T-helper 1 cell treated with Interleukin-12 subunit alpha and Interleukin-12 subunit beta and Interleukin-4 antibody, amounts not matched to agents 30 ng/mL and 1 ng/mL, for 36 hours (primary cell): ENCODE measurements around the gene SBNO1. TPM values are rescaled to one million over a fixed set of nuclear protein-coding genes. Genes with fewer than 3 reads are reported as not detected.
"Not testable (repeated sequence)": the region's sequence is repeated elsewhere in the genome, so short reads cannot be mapped to it uniquely, and the experiment has no call there.

Experiments used
- intact Hi-C: fragments of 100-400 bp; cut with micrococcal nuclease; formaldehyde crosslinking; loops from one replicate; pipeline ENCODE4 v1.15.1; 2024
- total RNA-seq: library from RNA; stranded (reverse); gene quantifications from 2 replicates; pipeline ENCODE4 v1.2.3, GENCODE V29; 2022

The SBNO1 gene
- total RNA-seq, 1 donor from 2014 or later = 44.1 TPM

- intact Hi-C loops = no loop called here
These were observed 10.0 kb downstream of the SBNO1 start for GRCh38 chr12:123354600-123354999.

GRCh38 chr12:123351349-123351748, 13.3 kb downstream of the SBNO1 start:
- intact Hi-C loops = no loop called here

- intact Hi-C loops = no loop called here
These were observed 17.7 kb downstream of the SBNO1 start for GRCh38 chr12:123346946-123347345.

- intact Hi-C loops = no loop called here
These were observed 20.6 kb downstream of the SBNO1 start for GRCh38 chr12:123344086-123344485.

GRCh38 chr12:123337070-123337469, 27.6 kb downstream of the SBNO1 start:
- intact Hi-C loops = no loop called here

- intact Hi-C loops = no loop called here
These were observed 28.1 kb downstream of the SBNO1 start for GRCh38 chr12:123336530-123336929.

- intact Hi-C loops = no loop called here
These were observed 29.2 kb downstream of the SBNO1 start for GRCh38 chr12:123335490-123335889.

- intact Hi-C loops = no loop called here
These were observed 34.8 kb downstream of the SBNO1 start for GRCh38 chr12:123329799-123330198.

- intact Hi-C loops = no loop called here
These were observed 44.8 kb downstream of the SBNO1 start for GRCh38 chr12:123319826-123320225.

GRCh38 chr12:123319273-123319672, 45.4 kb downstream of the SBNO1 start:
- intact Hi-C loops = no loop called here

GRCh38 chr12:123313046-123313445, 51.6 kb downstream of the SBNO1 start:
- intact Hi-C loops = not testable (repeated sequence)

- intact Hi-C loops = no loop called here
These were observed 58.4 kb downstream of the SBNO1 start for GRCh38 chr12:123306200-123306599.

GRCh38 chr12:123305136-123305535, 59.5 kb downstream of the SBNO1 start:
- intact Hi-C loops = no loop called here

GRCh38 chr12:123293178-123293760, 71.4 kb downstream of the SBNO1 start:
- intact Hi-C loops = no loop called here

- intact Hi-C loops = no loop called here
These were observed 74.7 kb downstream of the SBNO1 start for GRCh38 chr12:123289911-123290310.

GRCh38 chr12:123288751-123289346, 75.8 kb downstream of the SBNO1 start:
- intact Hi-C loops = no loop called here

GRCh38 chr12:123286652-123287373, 77.8 kb downstream of the SBNO1 start:
- intact Hi-C loops = no loop called here

GRCh38 chr12:123284669-123285068, 80.0 kb downstream of the SBNO1 start:
- intact Hi-C loops = no loop called here

- intact Hi-C loops = no loop called here
These were observed 81.2 kb downstream of the SBNO1 start for GRCh38 chr12:123283461-123283860.

- intact Hi-C loops = no loop called here
These were observed 82.5 kb downstream of the SBNO1 start for GRCh38 chr12:123282111-123282510.

- intact Hi-C loops = no loop called here
These were observed 83.7 kb downstream of the SBNO1 start for GRCh38 chr12:123280971-123281370.

GRCh38 chr12:123278101-123278627, 86.5 kb downstream of the SBNO1 start:
- intact Hi-C loops = loop anchor here (2.0 kb wide), 1 partner anchor 87 kb away; the partner anchor contains the start of gene SBNO1
